Liver (tissue), 9 donors: ENCODE data around the gene ATP2B1. TPM values are rescaled to one million over a fixed set of nuclear protein-coding genes. Genes with fewer than 3 reads are reported as not detected.

ENCODE experiments used
- DNase-seq: peaks from one replicate; pipeline ENCODE4 v3.0.0-alpha.2; 2017; ENCODE audit warnings: low spot score
- H3K27ac ChIP-seq, 2 donors: one replicate each; pipeline ENCODE4 v1.7.0; 2013; ENCODE audit warnings: inconsistent platforms in 2 of 2, low read length in 2 of 2, control low read depth in 1 of 2, low read depth in 1 of 2, mild to moderate bottlenecking in 1 of 2
- H3K27me3 ChIP-seq, 4 donors: one replicate each; pipeline versions ENCODE4 v1.6.1 to v1.7.0; 2013; ENCODE audit warnings: low read length in 3 of 4, inconsistent platforms in 1 of 4, mild to moderate bottlenecking in 1 of 4, moderate library complexity in 1 of 4; ENCODE audit not compliant: control insufficient read depth in 4 of 4, insufficient read depth in 4 of 4
- H3K36me3 ChIP-seq, 4 donors: one replicate each; pipeline versions ENCODE4 v1.6.1 to v1.7.0; 2013; ENCODE audit warnings: low read length in 3 of 4, mild to moderate bottlenecking in 3 of 4, low read depth in 1 of 4, moderate library complexity in 1 of 4; ENCODE audit not compliant: control insufficient read depth in 4 of 4, insufficient read depth in 3 of 4
- H3K4me1 ChIP-seq, 4 donors: one replicate each; pipeline versions ENCODE4 v1.6.1 to v1.7.0; 2013; ENCODE audit warnings: low read length in 3 of 4, mild to moderate bottlenecking in 3 of 4, moderate library complexity in 1 of 4; ENCODE audit not compliant: control insufficient read depth in 4 of 4, insufficient read depth in 4 of 4
- H3K4me3 ChIP-seq, 3 donors: one replicate each; pipeline versions ENCODE4 v1.6.1 to v1.7.0; 2013; ENCODE audit warnings: low read length in 3 of 3, control low read depth in 1 of 3, low read depth in 1 of 3, mild to moderate bottlenecking in 1 of 3
- H3K9ac ChIP-seq, 2 donors: one replicate each; pipeline ENCODE4 v1.7.0; 2013; ENCODE audit warnings: low read length in 2 of 2, mild to moderate bottlenecking in 2 of 2, moderate library complexity in 2 of 2, control low read depth in 1 of 2, low read depth in 1 of 2
- H3K9me3 ChIP-seq, 4 donors: one replicate each; pipeline versions ENCODE4 v1.6.1 to v1.7.0; 2013; ENCODE audit warnings: low read length in 3 of 4; ENCODE audit not compliant: control insufficient read depth in 4 of 4
- EGR1 ChIP-seq, 2 donors: IDR thresholded peaks; 2 replicates each; pipeline ENCODE4 v1.6.1; 2016 to 2018; ENCODE audit warnings: antibody characterized with exemption in 2 of 2, low read depth in 2 of 2
- FOXA1 ChIP-seq: IDR thresholded peaks from 2 replicates; pipeline ENCODE4 v1.6.1; 2016; ENCODE audit warnings: antibody characterized with exemption
- FOXA2 ChIP-seq: IDR thresholded peaks from 2 replicates; pipeline ENCODE4 v1.6.1; 2016; ENCODE audit warnings: antibody characterized with exemption
- GABPA ChIP-seq, 2 donors: IDR thresholded peaks in 1 of 2; conservative IDR thresholded peaks in 1 of 2; 2 replicates each; pipeline ENCODE4 v1.6.1; 2016; ENCODE audit warnings: antibody characterized with exemption in 2 of 2, mild to moderate bottlenecking in 1 of 2, moderate library complexity in 1 of 2
- HNF4A ChIP-seq, 2 donors: conservative IDR thresholded peaks; 2 replicates each; pipeline ENCODE4 v1.6.1; 2016; ENCODE audit warnings: antibody characterized with exemption in 2 of 2, mild to moderate bottlenecking in 2 of 2
- HNF4G ChIP-seq: IDR thresholded peaks from 2 replicates; pipeline ENCODE4 v1.6.1; 2016; ENCODE audit warnings: antibody characterized with exemption
- JUND ChIP-seq, 2 donors: IDR thresholded peaks; 2 replicates each; pipeline ENCODE4 v1.6.1; 2016; ENCODE audit warnings: antibody characterized with exemption in 2 of 2
- NR2F2 ChIP-seq: IDR thresholded peaks from 2 replicates; pipeline ENCODE4 v1.6.1; 2016; ENCODE audit warnings: antibody characterized with exemption
- RAD21 ChIP-seq, 2 donors: IDR thresholded peaks; 2 replicates each; pipeline ENCODE4 v1.6.1; 2016; ENCODE audit warnings: antibody characterized with exemption in 2 of 2, mild to moderate bottlenecking in 2 of 2
- RXRA ChIP-seq, 2 donors: IDR thresholded peaks; 2 replicates each; pipeline ENCODE4 v1.6.1; 2017 to 2018; ENCODE audit warnings: antibody characterized with exemption in 2 of 2, mild to moderate bottlenecking in 1 of 2
- SP1 ChIP-seq: IDR thresholded peaks from 2 replicates; pipeline ENCODE4 v1.6.1; 2018; ENCODE audit warnings: antibody characterized with exemption, mild to moderate bottlenecking
- TAF1 ChIP-seq: conservative IDR thresholded peaks from 2 replicates; pipeline ENCODE4 v1.6.1; 2016; ENCODE audit warnings: antibody characterized with exemption, mild to moderate bottlenecking
- YY1 ChIP-seq: IDR thresholded peaks from 2 replicates; pipeline ENCODE4 v1.6.1; 2016; ENCODE audit warnings: antibody characterized with exemption, mild to moderate bottlenecking
- WGBS: extraction: QIAGEN DNeasy Blood & Tissue Kit; methylation state at CpG from one replicate; pipeline ENCODE4 v1.1.7; 2013; 5-methylcytosine and 5-hydroxymethylcytosine counted together
- polyA plus RNA-seq, 2 donors: library from polyadenylated mRNA; stranded (reverse) in 1 of 2; unstranded in 1 of 2; fragments of 200-250 nt in 1 of 2; fragments of >200 nt in 1 of 2; fragmentation: Nextera tagmentation in 1 of 2; extraction: Ambion mirVana in 1 of 2; gene quantifications; one replicate each; pipeline versions ENCODE4 v1.2.1 to v1.2.3, GENCODE V29; 2013 to 2015
- total RNA-seq, 2 donors: library from RNA; depleted of rRNA; stranded (reverse); fragments of >200 nt; gene quantifications; one replicate each; pipeline ENCODE4 v1.2.3, GENCODE V29; 2014
- TF ChIP-seq, protein P1 (sequence below): IDR thresholded peaks from 2 replicates; pipeline ENCODE4 v1.6.1; 2016; ENCODE audit warnings: antibody characterized with exemption
- TF ChIP-seq, protein P2 (sequence below): IDR thresholded peaks from 2 replicates; pipeline ENCODE4 v1.6.1; 2016; ENCODE audit warnings: antibody characterized with exemption, mild to moderate bottlenecking
- TF ChIP-seq, protein P3 (sequence below): IDR thresholded peaks from 2 replicates; pipeline ENCODE4 v1.6.1; 2016; ENCODE audit warnings: antibody characterized with exemption
- TF ChIP-seq, protein P4 (sequence below): IDR thresholded peaks from 2 replicates; pipeline ENCODE4 v1.6.1; 2016; ENCODE audit warnings: antibody characterized with exemption
- TF ChIP-seq, protein P5 (sequence below): fragments of 150-350 bp; IDR thresholded peaks from 2 replicates; pipeline ENCODE4 v1.5.1; 2017; ENCODE audit warnings: improper control_type of control experiment, low read depth, low read length; ENCODE audit not compliant: missing input control
- donor health status: healthy.
- donor health status: healthy.
- donor health status: healthy.
- donor health status: healthy.
- donor health status: healthy.

ATP2B1 gene
- total and polyA plus RNA-seq, 4 donors = 7.3 to 41.1 (median 22.8) TPM

DNA sequence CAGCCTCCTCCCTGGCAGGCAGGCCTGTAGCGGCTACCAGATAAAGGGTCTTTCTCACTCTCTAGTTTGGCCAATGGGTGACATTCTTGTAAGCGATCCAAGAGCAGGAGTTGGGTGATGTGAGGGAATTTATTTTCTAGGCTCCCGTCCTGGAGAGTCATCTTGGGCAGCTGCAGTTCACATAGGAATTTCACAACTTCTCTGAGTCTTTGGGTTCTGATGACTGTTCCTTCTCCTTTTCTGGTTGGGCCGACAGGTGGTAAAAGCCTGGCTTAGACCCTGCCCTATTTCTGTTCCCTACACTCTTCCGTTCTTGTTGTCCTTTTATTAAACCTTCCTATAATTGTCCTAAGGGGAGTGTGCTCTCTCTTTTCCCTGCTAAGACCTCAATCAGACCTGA is 140.2 kb downstream of the ATP2B1 start:
- Histone ChIP-seq H3K9me3 (no peaks in the 10 kb centered on the region), H3K27ac (no peak overlapping the region), H3K27me3 (no peaks in the 10 kb centered on the region), H3K4me1 (no peaks in the 10 kb centered on the region), H3K4me3 (no peak overlapping the region), H3K36me3 (no peaks in the 10 kb centered on the region), H3K9ac (no peak overlapping the region)
- WGBS = 94% methylated on average over 5 of the region's 5 CpGs
- TF ChIP-seq, protein P1, sequence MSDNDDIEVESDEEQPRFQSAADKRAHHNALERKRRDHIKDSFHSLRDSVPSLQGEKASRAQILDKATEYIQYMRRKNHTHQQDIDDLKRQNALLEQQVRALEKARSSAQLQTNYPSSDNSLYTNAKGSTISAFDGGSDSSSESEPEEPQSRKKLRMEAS = no peak
- TF ChIP-seq JUND (IDR thresholded peaks at IDR 0.05) (no peak), RXRA (IDR thresholded peaks at IDR 0.05) (no peak), HNF4A (conservative IDR thresholded peaks at IDR 0.05) (no peak), EGR1 (IDR thresholded peaks at IDR 0.05; ENCODE audit: low read depth in 2 of 2) (no peak), RAD21 (IDR thresholded peaks at IDR 0.05) (no peak), HNF4G (no peak), YY1 (no peak), NR2F2 (no peak), FOXA1 (no peak), GABPA (IDR thresholded peaks at IDR 0.05 in 1 of 2, conservative IDR thresholded peaks at IDR 0.05 in 1 of 2) (no peak), FOXA2 (no peak), TAF1 (no peak), SP1 (no peak)
- TF ChIP-seq, protein P2, sequence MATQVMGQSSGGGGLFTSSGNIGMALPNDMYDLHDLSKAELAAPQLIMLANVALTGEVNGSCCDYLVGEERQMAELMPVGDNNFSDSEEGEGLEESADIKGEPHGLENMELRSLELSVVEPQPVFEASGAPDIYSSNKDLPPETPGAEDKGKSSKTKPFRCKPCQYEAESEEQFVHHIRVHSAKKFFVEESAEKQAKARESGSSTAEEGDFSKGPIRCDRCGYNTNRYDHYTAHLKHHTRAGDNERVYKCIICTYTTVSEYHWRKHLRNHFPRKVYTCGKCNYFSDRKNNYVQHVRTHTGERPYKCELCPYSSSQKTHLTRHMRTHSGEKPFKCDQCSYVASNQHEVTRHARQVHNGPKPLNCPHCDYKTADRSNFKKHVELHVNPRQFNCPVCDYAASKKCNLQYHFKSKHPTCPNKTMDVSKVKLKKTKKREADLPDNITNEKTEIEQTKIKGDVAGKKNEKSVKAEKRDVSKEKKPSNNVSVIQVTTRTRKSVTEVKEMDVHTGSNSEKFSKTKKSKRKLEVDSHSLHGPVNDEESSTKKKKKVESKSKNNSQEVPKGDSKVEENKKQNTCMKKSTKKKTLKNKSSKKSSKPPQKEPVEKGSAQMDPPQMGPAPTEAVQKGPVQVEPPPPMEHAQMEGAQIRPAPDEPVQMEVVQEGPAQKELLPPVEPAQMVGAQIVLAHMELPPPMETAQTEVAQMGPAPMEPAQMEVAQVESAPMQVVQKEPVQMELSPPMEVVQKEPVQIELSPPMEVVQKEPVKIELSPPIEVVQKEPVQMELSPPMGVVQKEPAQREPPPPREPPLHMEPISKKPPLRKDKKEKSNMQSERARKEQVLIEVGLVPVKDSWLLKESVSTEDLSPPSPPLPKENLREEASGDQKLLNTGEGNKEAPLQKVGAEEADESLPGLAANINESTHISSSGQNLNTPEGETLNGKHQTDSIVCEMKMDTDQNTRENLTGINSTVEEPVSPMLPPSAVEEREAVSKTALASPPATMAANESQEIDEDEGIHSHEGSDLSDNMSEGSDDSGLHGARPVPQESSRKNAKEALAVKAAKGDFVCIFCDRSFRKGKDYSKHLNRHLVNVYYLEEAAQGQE = no peak
- TF ChIP-seq, protein P3, sequence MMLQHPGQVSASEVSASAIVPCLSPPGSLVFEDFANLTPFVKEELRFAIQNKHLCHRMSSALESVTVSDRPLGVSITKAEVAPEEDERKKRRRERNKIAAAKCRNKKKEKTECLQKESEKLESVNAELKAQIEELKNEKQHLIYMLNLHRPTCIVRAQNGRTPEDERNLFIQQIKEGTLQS = no peak
- TF ChIP-seq, protein P4, sequence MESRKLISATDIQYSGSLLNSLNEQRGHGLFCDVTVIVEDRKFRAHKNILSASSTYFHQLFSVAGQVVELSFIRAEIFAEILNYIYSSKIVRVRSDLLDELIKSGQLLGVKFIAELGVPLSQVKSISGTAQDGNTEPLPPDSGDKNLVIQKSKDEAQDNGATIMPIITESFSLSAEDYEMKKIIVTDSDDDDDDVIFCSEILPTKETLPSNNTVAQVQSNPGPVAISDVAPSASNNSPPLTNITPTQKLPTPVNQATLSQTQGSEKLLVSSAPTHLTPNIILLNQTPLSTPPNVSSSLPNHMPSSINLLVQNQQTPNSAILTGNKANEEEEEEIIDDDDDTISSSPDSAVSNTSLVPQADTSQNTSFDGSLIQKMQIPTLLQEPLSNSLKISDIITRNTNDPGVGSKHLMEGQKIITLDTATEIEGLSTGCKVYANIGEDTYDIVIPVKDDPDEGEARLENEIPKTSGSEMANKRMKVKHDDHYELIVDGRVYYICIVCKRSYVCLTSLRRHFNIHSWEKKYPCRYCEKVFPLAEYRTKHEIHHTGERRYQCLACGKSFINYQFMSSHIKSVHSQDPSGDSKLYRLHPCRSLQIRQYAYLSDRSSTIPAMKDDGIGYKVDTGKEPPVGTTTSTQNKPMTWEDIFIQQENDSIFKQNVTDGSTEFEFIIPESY = no peak
- TF ChIP-seq, protein P5, sequence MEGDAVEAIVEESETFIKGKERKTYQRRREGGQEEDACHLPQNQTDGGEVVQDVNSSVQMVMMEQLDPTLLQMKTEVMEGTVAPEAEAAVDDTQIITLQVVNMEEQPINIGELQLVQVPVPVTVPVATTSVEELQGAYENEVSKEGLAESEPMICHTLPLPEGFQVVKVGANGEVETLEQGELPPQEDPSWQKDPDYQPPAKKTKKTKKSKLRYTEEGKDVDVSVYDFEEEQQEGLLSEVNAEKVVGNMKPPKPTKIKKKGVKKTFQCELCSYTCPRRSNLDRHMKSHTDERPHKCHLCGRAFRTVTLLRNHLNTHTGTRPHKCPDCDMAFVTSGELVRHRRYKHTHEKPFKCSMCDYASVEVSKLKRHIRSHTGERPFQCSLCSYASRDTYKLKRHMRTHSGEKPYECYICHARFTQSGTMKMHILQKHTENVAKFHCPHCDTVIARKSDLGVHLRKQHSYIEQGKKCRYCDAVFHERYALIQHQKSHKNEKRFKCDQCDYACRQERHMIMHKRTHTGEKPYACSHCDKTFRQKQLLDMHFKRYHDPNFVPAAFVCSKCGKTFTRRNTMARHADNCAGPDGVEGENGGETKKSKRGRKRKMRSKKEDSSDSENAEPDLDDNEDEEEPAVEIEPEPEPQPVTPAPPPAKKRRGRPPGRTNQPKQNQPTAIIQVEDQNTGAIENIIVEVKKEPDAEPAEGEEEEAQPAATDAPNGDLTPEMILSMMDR = no peak
- no peak for DNase-seq
